Mesodermal cell (in vitro differentiated cells): ENCODE measurements around the gene TXK.
A peak's percentile ranks its signal among the peaks of the same experiment; 100 is the strongest.

Experiments used
- H3K27ac ChIP-seq: 2 replicates; pipeline ENCODE4 v1.7.0; 2013; ENCODE audit warnings: mild to moderate bottlenecking, low read depth, low read length, moderate library complexity; ENCODE audit not compliant: severe bottlenecking
- H3K36me3 ChIP-seq: 2 replicates; pipeline ENCODE4 v1.7.1; 2013; ENCODE audit warnings: mild to moderate bottlenecking, low read length, moderate library complexity; ENCODE audit not compliant: control insufficient read depth, insufficient read depth
- H3K4me1 ChIP-seq: one replicate; pipeline ENCODE4 v1.7.1; 2013; ENCODE audit warnings: mild to moderate bottlenecking, low read length; ENCODE audit not compliant: insufficient read depth, control insufficient read depth, poor library complexity, severe bottlenecking
- H3K4me3 ChIP-seq: 2 replicates; pipeline ENCODE4 v1.7.0; 2013; ENCODE audit warnings: low read length, control low read depth, mild to moderate bottlenecking; ENCODE audit not compliant: insufficient read depth, poor library complexity, severe bottlenecking; ENCODE audit errors: extremely low read depth
- H3K9me3 ChIP-seq: 2 replicates; pipeline ENCODE4 v1.7.1; 2013; ENCODE audit warnings: mild to moderate bottlenecking, low read length, moderate library complexity; ENCODE audit not compliant: control insufficient read depth
- WGBS, 2 experiments: methylation state at CpG; one replicate each; pipeline ENCODE4 v1.1.5; 2013; ENCODE audit warnings: missing lambda C conversion rate in 2 of 2; ENCODE audit not compliant: insufficient coverage in 2 of 2; 5-methylcytosine and 5-hydroxymethylcytosine counted together

The TXK gene

GRCh38 chr4:48103483-48104139 lies 30.4 kb downstream of the TXK start:
- Histone ChIP-seq H3K4me3 (no peak overlapping the region), H3K27ac (no peak overlapping the region), H3K4me1 (peaks cover 2% of the 10 kb centered on the region), H3K36me3 (no peaks in the 10 kb centered on the region), H3K9me3 (no peaks in the 10 kb centered on the region)
- WGBS, 2 experiments: 58 to 70% methylated on average over 2 to 3 of the region's 3 CpGs

GRCh38 chr4:48102303-48102702 lies 31.7 kb downstream of the TXK start:
- WGBS, 2 experiments: no CpG with 5 or more reads among the region's 3 CpGs
- Histone ChIP-seq H3K4me3 (no peak overlapping the region), H3K9me3 (no peaks in the 10 kb centered on the region), H3K36me3 (no peaks in the 10 kb centered on the region), H3K27ac (no peak overlapping the region), H3K4me1 (no peaks in the 10 kb centered on the region)

- Histone ChIP-seq H3K4me1 (no peaks in the 10 kb centered on the region), H3K36me3 (no peaks in the 10 kb centered on the region), H3K9me3 (no peaks in the 10 kb centered on the region), H3K27ac (no peak overlapping the region), H3K4me3 (no peak overlapping the region)
- no CpG with 5 or more reads among the region's 1 CpG for WGBS, 2 experiments
These were observed 33.8 kb downstream of the TXK start for GRCh38 chr4:48100256-48100655.

- 84 to 90% methylated on average over 2 of the region's 2 CpGs for WGBS, 2 experiments
These were observed 38.6 kb downstream of the TXK start for GRCh38 chr4:48095441-48095840.

GRCh38 chr4:48093991-48094416 lies 40.0 kb downstream of the TXK start:
- peaks cover 13% of the 10 kb centered on the region for H3K4me1 ChIP-seq
- WGBS, 2 experiments: no CpG with 5 or more reads among the region's 3 CpGs
- H3K4me3 ChIP-seq: no peak overlapping the region
- H3K27ac ChIP-seq: peak overlapping the region; percentile 25
- H3K36me3 ChIP-seq: no peaks in the 10 kb centered on the region
- H3K9me3 ChIP-seq: no peaks in the 10 kb centered on the region

More at GRCh38 chr4:48095441-48095840, 38.6 kb downstream of the TXK start:
- Histone ChIP-seq H3K9me3 (no peaks in the 10 kb centered on the region), H3K4me1 (peaks cover 13% of the 10 kb centered on the region), H3K27ac (no peak overlapping the region), H3K4me3 (no peak overlapping the region), H3K36me3 (no peaks in the 10 kb centered on the region)

DNA sequence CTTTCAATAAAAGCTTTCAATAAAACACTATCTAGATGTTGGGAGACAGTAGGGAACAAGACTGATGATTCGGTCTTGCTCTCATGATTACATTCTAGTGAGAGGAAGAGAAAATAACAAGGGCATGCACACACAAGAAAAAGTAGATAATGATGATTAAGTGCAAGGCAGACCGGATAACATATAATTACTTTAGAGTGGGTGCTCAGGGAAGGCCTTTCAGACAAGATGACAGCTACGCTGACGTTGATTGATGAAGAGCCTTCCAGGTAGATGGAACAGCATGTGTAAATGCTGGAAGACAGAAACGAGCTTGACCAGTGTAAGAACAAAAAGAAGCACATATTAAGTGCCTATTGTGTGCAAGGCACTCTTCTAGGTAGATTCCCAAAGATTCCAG lies 43.4 kb downstream of the TXK start:
- H3K27ac ChIP-seq: no peak overlapping the region
- H3K9me3 ChIP-seq: no peaks in the 10 kb centered on the region
- no peak overlapping the region for H3K4me3 ChIP-seq
- peaks cover 13% of the 10 kb centered on the region for H3K4me1 ChIP-seq
- WGBS, 2 experiments: 86 to 89% methylated on average over 4 to 5 of the region's 5 CpGs
- no peaks in the 10 kb centered on the region for H3K36me3 ChIP-seq

GRCh38 chr4:48085821-48086589 lies 48.0 kb downstream of the TXK start:
- 62 to 63% methylated on average over 6 of the region's 8 CpGs for WGBS, 2 experiments
- Histone ChIP-seq H3K4me3 (no peak overlapping the region), H3K9me3 (no peaks in the 10 kb centered on the region), H3K36me3 (no peaks in the 10 kb centered on the region), H3K4me1 (peaks cover 7% of the 10 kb centered on the region), H3K27ac (no peak overlapping the region)

GRCh38 chr4:48082956-48083355 lies 51.1 kb downstream of the TXK start:
- 69 to 86% methylated on average over 2 of the region's 2 CpGs for WGBS, 2 experiments
- no peak overlapping the region for H3K4me3 ChIP-seq
- no peak overlapping the region for H3K27ac ChIP-seq
- H3K9me3 ChIP-seq: no peaks in the 10 kb centered on the region
- H3K4me1 ChIP-seq: peaks cover 28% of the 10 kb centered on the region
- no peaks in the 10 kb centered on the region for H3K36me3 ChIP-seq

DNA sequence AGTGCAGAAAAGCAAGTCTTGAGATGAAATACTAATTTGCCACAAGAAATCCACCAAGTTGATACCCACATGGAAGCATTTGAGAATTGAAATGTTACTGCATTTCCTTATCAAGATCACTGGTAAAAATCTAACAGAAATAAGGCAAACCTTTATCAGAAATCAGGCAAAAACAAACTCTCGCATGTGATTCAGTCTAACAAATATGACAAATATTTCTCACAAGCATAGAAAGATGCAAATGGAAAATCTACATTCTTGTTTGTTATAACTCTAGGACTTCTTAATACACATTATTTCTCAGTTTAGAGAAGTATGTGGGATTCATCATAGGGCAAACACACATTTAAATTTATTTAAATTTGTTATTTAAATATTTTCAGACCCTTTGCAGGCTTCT lies 52.9 kb downstream of the TXK start:
- Histone ChIP-seq H3K4me3 (no peak overlapping the region), H3K36me3 (no peaks in the 10 kb centered on the region), H3K4me1 (peaks cover 28% of the 10 kb centered on the region), H3K27ac (no peak overlapping the region), H3K9me3 (no peaks in the 10 kb centered on the region)
- WGBS, 2 experiments: no CpG with 5 or more reads among the region's 1 CpG

DNA sequence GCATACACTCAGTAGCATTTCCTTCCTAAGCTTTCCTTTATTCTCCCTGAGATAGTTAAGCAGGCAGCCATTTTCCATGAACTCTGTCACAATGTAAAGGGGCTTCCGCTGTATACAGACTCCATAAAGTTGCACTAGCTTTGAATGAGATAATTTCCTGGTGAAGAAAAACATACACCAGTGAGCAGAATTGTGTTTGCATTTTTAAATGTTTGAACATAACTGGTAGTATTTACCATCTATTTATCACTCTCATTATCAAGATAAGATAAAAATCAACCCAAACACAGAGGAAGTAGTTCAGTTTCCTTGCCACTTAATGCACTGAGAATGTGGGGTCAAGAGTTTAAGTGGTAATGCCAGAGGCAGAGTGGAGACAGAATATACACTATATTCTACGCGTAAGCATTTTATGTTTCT lies 54.1 kb downstream of the TXK start:
- H3K27ac ChIP-seq: peak overlapping the region; percentile 68
- peaks cover 28% of the 10 kb centered on the region for H3K4me1 ChIP-seq
- H3K9me3 ChIP-seq: no peaks in the 10 kb centered on the region
- 90% methylated on average over 2 of the region's 3 CpGs; no CpG with 5 or more reads in 1 of the 2 experiments for WGBS, 2 experiments
- H3K4me3 ChIP-seq: no peak overlapping the region
- no peaks in the 10 kb centered on the region for H3K36me3 ChIP-seq
